Stimulated activated CD8-positive, alpha-beta memory T cell treated with anti-CD3 and anti-CD28 coated beads, Interleukin-4, amount 100 ng/mL, for 24 hours (primary cell): ENCODE measurements around the gene ADAM22.

Experiments used
- DNase-seq: peaks from one replicate; pipeline ENCODE4 v3.0.0-alpha.2; 2020; ENCODE audit warnings: low read depth

The ADAM22 gene

GRCh38 chr7:88169717-88170320, 235.8 kb downstream of the ADAM22 start:
- no peak for DNase-seq

DNA sequence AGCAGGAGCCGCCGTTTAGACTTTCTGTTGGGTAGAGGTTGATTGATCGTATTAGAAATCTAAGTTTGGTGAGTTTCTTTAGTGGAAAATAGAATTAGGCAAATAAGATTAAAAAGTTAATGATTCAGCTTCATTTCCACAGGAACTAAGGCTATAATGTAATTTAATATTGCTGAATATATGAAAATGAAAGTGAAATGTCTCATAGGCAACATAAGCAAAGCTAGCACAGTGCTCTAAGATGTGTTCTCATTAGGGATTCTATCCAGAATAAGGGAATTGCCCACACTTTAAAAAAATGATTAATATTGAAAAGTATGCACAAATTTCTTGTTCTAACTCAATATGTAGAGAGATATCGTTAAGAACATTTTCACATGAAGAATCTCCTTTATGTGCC, 238.8 kb downstream of the ADAM22 start:
- no peak for DNase-seq

DNA sequence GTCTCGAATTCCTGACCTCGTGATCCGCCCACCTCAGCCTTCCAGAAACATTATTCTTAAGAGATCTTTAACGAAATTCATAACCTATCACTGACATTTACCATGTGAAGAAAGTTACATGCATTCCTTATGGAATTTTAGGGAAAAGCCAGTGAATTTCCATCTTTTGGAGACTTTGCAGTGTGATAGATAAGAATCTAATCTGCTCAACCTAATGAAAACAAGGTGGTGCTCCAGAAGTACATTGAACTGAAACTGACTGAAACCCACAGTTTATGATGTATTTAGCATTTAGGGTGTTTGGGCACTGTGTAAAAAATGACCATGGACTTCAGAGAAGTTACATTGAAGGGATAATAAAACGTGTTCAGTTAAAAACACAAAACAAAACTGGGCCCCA, 242.1 kb downstream of the ADAM22 start:
- DNase-seq, result no peak

DNA sequence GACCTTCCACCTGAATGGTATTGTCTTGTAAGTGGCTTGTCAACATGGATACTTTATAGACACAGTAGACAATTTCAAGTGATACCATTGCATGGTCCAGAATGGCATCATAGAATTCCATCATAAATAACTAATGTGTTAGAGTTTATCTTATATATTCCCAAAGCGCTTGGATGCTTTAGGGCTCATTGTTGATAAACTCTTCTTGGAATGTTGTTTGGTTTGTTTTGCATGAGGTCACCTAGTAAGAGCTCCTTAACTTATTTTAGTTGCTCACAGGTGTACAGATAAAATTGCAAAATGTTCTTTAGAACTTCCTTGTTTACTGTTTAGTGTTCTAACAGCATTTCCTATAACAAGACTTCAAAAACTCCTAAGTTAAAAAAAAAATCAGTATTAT, 249.0 kb downstream of the ADAM22 start:
- DNase-seq, result no peak

DNA sequence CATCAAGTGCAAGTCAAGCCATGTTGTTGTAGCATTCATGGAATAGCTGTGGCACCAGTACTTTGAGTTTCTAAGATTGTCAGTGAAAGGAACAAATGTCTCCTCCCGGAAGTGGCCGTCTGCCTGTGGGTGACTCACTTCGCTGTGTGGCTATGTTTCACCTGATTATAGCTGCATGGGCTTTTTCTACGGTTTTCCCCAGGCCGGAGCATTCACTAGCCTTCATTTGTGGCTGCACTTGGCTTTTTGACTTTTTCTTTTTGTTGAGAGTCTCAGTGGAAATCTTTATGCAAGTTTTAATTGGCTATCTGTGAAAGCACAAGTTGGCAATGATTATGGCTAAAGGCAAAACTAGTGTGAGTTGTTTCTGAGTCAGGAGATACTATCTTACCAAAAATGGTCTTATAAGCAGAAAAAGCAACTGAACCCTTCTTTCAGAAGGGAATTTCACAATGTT, 250.8 kb downstream of the ADAM22 start:
- no peak for DNase-seq

DNA sequence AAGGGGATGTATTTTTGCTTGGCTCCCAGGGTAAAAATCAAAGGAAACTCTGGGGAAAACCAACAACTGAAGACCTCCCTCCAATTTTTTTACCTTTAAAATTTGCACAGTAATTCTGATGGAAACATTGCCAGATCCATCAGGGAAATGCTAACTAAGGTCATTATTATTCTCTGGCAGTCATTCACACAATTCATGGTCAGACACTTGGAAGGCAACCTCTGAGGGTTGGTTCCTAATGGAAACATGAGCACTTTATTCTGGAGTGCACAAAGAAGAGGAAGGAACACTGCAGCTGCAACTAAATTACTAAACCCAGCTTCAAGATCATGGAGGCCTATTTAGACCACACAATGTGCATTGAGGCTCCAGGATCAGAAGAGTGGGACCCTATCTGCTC, 251.6 kb downstream of the ADAM22 start:
- no peak for DNase-seq

DNA sequence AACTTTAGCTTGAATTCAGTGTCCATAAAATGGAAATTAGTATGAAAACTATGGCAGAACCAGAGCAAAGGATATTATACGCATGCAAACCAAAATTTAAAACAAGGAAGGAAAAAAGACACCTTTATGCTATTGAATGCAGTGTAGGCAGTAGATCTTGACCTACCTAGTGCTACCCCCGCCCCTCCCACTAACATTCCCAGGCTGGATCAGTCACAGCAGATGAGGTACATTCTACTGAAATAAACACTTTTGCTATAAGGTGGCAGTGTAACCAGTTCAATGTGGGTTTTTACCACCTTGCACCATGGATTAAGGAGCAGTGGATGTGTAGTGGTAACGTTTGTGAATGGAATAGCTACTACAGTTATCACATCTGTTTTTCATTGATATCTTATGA, 257.9 kb downstream of the ADAM22 start:
- no peak for DNase-seq

GRCh38 chr7:88200261-88200660, 266.2 kb downstream of the ADAM22 start:
- no peak for DNase-seq

DNA sequence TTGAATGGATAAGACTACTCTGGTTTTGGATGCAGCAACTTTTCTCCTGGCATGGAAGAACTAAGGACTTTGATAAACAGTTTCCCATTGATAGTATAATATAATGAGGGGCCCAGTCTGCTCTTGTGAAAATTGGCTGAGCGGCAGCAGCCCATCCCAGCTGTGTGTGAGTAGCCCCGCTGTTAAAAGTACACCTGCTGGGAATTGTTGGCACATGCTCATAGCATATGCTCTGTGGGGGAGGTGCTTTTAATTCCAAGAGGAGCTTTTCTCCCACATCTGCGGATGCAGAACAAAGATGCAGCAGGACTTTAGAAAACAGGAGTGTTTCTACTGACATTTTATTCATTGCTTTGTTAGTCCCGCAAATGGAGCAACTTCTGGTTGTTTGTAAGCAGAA, 266.7 kb downstream of the ADAM22 start:
- no peak for DNase-seq

DNA sequence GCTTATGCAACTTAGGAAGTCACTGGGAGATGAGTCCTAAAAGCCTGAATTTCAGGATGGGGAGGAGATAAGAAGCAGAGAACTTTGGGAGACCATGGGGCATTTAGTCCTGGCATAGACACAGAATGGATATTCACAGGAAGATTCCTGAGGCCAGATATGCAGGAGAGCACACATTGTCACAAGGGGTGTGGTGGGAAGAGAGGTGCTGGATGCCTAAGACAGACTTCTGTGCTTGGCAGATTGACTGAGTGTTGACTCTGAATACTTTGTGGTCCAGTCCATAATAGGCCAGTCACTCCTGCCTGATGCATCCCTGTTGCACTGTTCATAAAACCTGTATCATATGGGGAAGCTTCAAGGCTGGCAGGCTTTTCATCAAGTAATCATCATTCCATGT, 267.3 kb downstream of the ADAM22 start:
- DNase-seq, result no peak

GRCh38 chr7:88202278-88202677, 268.2 kb downstream of the ADAM22 start:
- DNase-seq, result no peak

DNA sequence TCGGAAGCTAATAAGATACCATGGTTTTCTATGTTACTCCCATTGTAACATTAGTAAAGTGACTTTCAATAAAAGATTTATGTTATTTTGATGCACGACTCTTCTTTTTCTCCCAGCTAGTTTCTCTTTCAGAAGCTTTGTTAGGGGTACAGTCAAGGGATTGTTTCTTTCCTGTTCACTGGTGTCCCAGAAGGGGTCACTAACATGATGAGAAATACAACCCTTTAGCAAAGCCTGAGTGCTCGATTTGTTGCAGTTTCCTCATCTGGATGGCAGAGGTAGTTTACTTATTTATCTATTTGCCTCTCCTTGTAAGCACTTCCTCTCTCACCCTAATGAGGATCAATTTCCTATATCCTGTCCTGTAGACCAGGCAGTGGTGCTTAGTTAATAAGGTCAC, 268.7 kb downstream of the ADAM22 start:
- DNase-seq, result no peak

GRCh38 chr7:88203401-88203800, 269.4 kb downstream of the ADAM22 start:
- no peak for DNase-seq

DNA sequence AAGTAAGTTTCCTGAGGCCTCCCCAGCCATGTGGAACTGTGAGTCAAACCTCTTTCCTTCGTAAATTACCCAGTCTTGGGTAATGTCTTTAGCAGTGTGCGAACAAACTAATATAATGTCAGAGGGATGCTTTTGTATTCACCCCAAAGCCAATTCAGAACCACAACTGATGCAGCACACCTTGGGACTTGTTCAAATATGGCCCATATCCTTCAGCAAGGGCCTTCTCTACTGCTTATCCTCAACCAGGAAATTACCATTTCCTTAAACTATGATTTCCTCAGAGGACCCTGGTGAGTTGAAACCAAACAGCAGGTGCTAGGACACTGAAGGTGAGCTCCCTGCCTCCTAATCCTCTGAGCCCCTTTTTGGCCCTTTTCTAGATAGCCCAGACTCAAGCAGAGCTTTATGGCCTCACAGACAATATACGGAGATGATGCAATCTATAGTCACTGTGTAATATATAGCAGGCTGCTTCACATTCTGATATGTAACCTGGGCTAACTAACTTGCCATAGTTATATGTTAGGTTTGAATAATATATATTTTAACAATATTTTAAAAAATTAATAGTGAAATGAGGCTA, 270.6 kb downstream of the ADAM22 start:
- no peak for DNase-seq

GRCh38 chr7:88205179-88205578, 271.1 kb downstream of the ADAM22 start:
- no peak for DNase-seq

- DNase-seq, result no peak
Measured at GRCh38 chr7:88206254-88206653, 272.2 kb downstream of the ADAM22 start.

DNA sequence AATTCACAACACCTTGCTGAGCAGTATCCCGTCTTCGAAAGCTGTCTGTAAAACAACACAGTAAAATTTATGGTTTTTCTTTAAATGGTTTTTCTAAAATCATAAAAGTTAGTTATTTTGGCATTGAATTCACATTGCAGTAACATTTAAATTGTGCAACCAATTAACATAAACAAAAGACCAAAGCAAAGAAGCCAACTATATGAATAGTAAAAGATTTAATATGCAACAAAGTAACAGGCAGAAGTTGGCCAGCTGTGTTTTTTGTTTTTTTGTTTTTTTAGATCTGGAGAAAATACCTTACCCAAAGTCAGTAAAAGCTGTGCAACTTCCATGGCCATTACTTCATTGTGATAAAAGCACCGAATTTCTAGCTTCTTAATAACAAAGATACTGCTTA, 274.5 kb downstream of the ADAM22 start:
- no peak for DNase-seq

- no peak for DNase-seq
Measured at GRCh38 chr7:88212918-88213317, 278.9 kb downstream of the ADAM22 start.

GRCh38 chr7:88214456-88214855, 280.4 kb downstream of the ADAM22 start:
- DNase-seq, result no peak

DNA sequence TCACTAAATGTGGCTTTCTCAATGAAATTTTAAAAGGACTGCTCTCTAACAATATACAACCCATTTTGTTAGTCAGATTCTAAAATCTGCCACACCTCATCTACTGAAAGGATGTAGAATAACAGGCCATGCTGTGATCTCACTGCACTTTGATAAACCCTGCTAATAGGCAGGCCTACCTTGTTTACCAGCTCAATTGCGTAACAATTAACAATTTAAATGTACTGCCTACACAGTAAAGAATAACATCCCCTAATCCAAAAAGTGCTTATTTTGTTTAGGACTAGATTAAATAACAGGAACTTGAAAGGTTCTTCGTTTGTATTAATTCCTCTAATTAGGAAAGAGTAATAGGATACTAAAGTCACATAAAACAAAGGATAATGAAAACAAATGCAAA, 281.2 kb downstream of the ADAM22 start:
- DNase-seq, result no peak

- DNase-seq, result no peak
Measured at GRCh38 chr7:88216276-88216675, 282.2 kb downstream of the ADAM22 start.

- no peak for DNase-seq
Measured at GRCh38 chr7:88217675-88218428, 283.8 kb downstream of the ADAM22 start.

GRCh38 chr7:88218429-88218745, 284.3 kb downstream of the ADAM22 start:
- no peak for DNase-seq
